ENCODE measurements around the gene FBXL16. TPM values are rescaled to one million over a fixed set of nuclear protein-coding genes. Genes with fewer than 3 reads are reported as not detected.

Gene FBXL16
- total RNA-seq, 1 donor from 2014 or later, result 0.53 TPM

- DNase-seq (ENCODE audit: low read depth) (peak; percentile 87), FAIRE-seq (no peak)
- H3K4me3 ChIP-seq (ENCODE audit: low read depth, low read length), result peak within 1 kb of the TSS; percentile 70
- no peak for TF ChIP-seq CTCF (IDR thresholded peaks at IDR 0.05; ENCODE audit: insufficient read depth, low read length, severe bottlenecking)
- peaks cover 28% of the 10 kb centered on the region for H3K36me3 ChIP-seq (ENCODE audit: control insufficient read depth, insufficient read depth, low read length)
- no peaks in the 10 kb centered on the region for H3K27me3 ChIP-seq (ENCODE audit: control insufficient read depth, insufficient read depth, low read length)
Measured at GRCh38 chr16:684071-684794, 21.4 kb downstream of the FBXL16 start, which contains the start of gene JMJD8. Gene JMJD8, minus strand, starts transcription at chr16:684334. Its CDS starts 15 bp downstream, at chr16:684319.

GRCh38 chr16:683396-684070 lies 22.1 kb downstream of the FBXL16 start:
- no peak for DNase-seq (ENCODE audit: low read depth)
- Histone ChIP-seq H3K27me3 (ENCODE audit: control insufficient read depth, insufficient read depth, low read length) (no peaks in the 10 kb centered on the region), H3K4me3 (ENCODE audit: low read depth, low read length) (peak overlapping the region; percentile 70), H3K36me3 (ENCODE audit: control insufficient read depth, insufficient read depth, low read length) (peaks cover 28% of the 10 kb centered on the region)
- no peak for TF ChIP-seq CTCF (IDR thresholded peaks at IDR 0.05; ENCODE audit: insufficient read depth, low read length, severe bottlenecking)
- FAIRE-seq, result no peak

GRCh38 chr16:682493-683395 lies 22.9 kb downstream of the FBXL16 start:
- H3K4me3 ChIP-seq (ENCODE audit: low read depth, low read length), result peak overlapping the region; percentile 70
- H3K27me3 ChIP-seq (ENCODE audit: control insufficient read depth, insufficient read depth, low read length), result no peaks in the 10 kb centered on the region
- FAIRE-seq, result no peak
- no peak for TF ChIP-seq CTCF (IDR thresholded peaks at IDR 0.05; ENCODE audit: insufficient read depth, low read length, severe bottlenecking)
- DNase-seq (ENCODE audit: low read depth), result no peak
- H3K36me3 ChIP-seq (ENCODE audit: control insufficient read depth, insufficient read depth, low read length), result peaks cover 29% of the 10 kb centered on the region

GRCh38 chr16:681746-682427 lies 23.7 kb downstream of the FBXL16 start:
- FAIRE-seq (no peak), DNase-seq (ENCODE audit: low read depth) (no peak)
- H3K4me3 ChIP-seq (ENCODE audit: low read depth, low read length), result peak overlapping the region; percentile 72

More at GRCh38 chr16:681746-682427, 23.7 kb downstream of the FBXL16 start:
- no peak for TF ChIP-seq CTCF (IDR thresholded peaks at IDR 0.05; ENCODE audit: insufficient read depth, low read length, severe bottlenecking)
- Histone ChIP-seq H3K27me3 (ENCODE audit: control insufficient read depth, insufficient read depth, low read length) (no peaks in the 10 kb centered on the region), H3K36me3 (ENCODE audit: control insufficient read depth, insufficient read depth, low read length) (peaks cover 26% of the 10 kb centered on the region)

Measured in bronchial epithelial cell (primary cell).